Esophagus muscularis mucosa (tissue), 4 donors: ENCODE measurements around the gene ZNF473.
"Not testable (repeated sequence)": the region's sequence is repeated elsewhere in the genome, so short reads cannot be mapped to it uniquely, and the experiment has no call there.

Experiments used
- CTCF ChIP-seq, 3 experiments: fragments of 200-600 bp in 2 of 3; fragments of 450-650 bp in 1 of 3; sonication (generic) in 2 of 3; IDR thresholded peaks; one replicate each; pipeline ENCODE4 v1.5.1; 2017 to 2019; ENCODE audit warnings: antibody characterized with exemption in 3 of 3, mild to moderate bottlenecking in 2 of 3, moderate library complexity in 1 of 3
- EP300 ChIP-seq: sonication (generic); formaldehyde crosslinking; IDR thresholded peaks from one replicate; pipeline ENCODE4 v1.6.1; 2017; ENCODE audit warnings: antibody characterized with exemption
- POLR2AphosphoS5 ChIP-seq, 2 donors: sonication (generic); formaldehyde crosslinking; IDR thresholded peaks; one replicate each; pipeline ENCODE4 v1.6.1; 2017; ENCODE audit warnings: antibody characterized with exemption in 2 of 2

DNA sequence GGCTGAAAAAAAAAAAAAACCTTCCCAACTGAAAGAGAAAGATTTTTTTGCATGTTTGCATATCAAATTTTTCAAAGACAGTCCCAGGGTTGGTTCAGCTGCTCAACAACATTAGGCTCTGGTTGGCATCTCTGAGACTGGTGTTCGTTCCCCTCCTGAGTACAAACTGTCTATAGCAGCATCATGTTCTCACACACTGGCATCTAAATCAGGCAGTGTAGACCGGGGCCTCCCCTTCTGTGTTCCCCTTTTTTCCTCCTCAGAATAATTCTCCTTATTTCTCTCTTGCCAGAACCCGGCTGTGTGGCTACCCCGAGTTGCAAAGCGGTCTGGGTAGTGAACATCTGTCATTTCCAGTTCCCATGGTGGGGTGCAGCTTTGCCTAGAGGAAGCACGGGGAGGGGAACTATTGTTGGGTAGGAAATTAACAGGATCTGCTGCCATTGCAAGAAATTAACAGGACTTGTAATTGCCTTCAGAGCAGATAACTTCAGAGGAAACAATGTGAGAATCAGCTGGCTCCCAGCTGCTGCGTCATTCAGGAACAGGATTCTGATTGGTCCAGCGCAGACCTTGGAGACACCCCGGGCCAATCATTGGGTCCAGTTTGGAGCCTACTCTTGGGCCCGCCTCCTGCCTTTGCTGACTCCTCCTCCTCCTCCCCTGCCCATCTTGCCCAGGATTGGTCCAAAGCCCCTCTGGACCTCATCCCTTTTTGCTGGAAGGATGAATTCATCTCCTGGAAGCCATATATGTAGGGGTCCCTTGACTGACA lies 51.0 kb downstream of the ZNF473 start:
- not testable (repeated sequence) for TF ChIP-seq CTCF (IDR thresholded peaks at IDR 0.05); POLR2AphosphoS5 (IDR thresholded peaks at IDR 0.05); EP300
